NCI-H2196 (cell line): ENCODE measurements around the gene SENP5.

Experiments
- DNase-seq: peaks from one replicate; lab custom pipeline; 2025; ENCODE audit not compliant: unreplicated experiment; lab: John Stamatoyannopoulos, UW

The SENP5 gene

GRCh38 chr3:196967412-196968232, 99.9 kb downstream of the SENP5 start:
- DNase-seq, result no peak

GRCh38 chr3:196968233-196969133, 100.8 kb downstream of the SENP5 start, which contains the start of gene PIGZ:
PIGZ (minus strand) TSS chr3:196968833; CDS start chr3:196952031, 16,802 bp downstream.
- peak; percentile 73 for DNase-seq

DNA sequence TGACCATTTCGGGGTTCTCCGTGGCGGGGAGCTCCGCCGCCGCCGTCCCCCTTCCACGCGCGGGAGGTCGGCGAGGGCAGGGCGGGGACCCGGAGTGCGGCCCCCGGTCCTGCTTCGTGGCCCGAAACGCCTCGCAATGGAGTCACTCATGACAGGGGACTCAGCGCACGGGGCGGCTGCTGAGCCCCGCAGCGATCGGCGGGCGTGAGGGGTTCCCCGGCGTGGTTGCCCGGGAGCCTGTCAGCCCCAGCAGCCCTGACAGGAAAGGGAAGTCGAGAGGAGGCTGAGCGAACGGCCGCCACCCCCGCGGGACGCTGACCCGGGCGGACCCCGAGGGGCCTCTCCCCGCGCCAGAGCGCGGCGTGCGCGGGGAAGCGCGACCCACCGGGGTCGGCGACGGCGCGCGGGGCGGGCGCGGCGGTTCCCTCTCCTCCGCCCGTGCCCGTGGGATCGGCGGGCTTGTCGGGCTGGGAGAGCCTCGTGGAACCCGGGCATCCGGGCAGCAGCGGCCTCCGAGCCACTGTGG, 101.5 kb downstream of the SENP5 start:
- peak; percentile 43 for DNase-seq

DNA sequence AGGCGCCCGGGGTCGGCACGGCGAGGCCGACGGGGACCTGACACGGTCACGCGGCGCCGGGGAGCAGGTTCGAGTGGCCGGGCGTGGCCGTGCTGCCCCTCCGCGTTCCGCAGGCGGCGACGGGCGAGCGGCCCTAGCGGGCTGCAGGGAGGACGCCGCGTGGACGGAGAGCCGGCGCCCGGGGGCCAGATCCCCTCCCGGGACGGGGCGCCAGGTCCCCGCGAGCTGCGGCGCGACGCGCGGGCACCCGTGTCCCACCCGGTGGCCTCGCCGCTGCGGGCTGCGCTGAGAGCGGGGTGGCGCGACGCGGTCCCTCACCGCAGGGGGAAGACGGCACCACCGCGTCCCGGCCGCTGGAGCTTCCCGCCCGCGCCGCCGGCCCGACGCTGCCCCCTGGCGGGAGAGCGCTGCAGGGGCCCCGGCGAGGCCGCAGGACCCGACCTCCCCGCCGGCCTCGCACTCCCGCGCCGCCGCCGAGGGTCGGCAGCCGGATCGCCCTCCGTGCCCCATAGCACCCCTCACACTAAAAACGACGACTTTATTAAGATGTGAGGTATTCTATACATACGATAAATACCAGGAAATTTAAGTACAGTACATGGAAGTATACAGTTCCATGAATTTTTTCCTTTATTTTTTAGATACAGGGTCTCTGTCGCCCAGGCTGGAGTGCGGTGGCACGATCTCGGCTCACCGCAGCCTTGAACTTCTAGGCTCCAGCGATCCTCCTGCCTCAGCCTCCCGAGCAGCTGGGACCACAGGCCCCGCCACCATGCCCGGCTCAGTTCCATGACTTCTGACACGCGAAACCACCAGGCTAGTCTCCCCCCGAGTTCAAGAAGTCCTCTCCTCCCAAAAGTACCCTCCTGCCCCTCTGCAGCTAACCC, 102.2 kb downstream of the SENP5 start:
- DNase-seq, result peak; percentile 91

DNA sequence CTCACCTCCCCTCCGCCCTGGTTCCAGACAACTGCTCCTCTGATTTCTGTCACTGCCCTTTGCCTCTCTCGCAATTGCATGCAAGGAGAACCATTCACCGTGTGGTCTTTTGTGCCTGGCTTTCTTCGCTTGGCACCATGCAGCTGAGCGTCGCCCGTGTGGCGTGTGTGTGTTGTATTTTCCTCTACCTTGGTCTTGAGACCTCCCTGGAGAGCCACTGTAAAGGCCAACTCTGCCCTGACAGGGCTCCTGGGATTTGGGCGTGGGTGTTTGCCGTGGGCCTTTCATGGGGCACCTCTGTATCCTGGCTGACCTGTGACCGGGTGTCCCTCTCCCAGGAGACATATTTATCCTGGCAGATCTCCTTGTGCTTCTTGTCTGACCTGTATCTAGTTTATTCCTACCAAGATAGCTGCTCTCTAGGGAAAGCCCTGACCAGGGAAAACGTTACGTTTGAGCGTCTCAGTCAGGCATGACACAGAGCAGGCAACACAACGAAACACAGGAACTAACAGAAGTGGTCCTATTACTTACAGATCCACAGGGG, 102.9 kb downstream of the SENP5 start:
- DNase-seq, result no peak

GRCh38 chr3:196971094-196971698, 103.5 kb downstream of the SENP5 start:
- peak; percentile 63 for DNase-seq

- no peak for DNase-seq
These were observed 106.9 kb downstream of the SENP5 start for GRCh38 chr3:196974661-196975060.

DNA sequence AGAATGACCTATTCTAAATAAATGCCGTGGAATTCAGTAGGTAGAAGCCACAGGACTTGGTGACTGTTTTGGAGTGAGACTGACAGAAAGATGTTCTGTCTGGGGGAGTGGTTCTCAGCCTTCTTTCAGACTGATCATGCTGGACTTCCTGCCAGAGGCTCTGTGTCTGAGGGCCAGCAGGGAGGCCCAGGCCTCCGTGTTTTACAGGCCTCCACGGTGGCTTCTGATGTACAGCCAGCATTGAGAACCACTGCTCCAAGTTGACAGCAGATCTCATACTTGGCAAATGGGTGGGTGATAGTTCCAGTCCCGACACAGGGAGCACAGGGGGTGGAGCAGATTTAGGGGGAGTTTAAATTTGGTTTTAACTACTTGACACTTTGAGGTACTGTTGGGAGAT, 107.6 kb downstream of the SENP5 start:
- no peak for DNase-seq

- no peak for DNase-seq
These were observed 109.2 kb downstream of the SENP5 start for GRCh38 chr3:196976941-196977340.

- no peak for DNase-seq
These were observed 111.8 kb downstream of the SENP5 start for GRCh38 chr3:196979545-196979944.

- DNase-seq, result no peak
These were observed 113.9 kb downstream of the SENP5 start for GRCh38 chr3:196981657-196982056.

DNA sequence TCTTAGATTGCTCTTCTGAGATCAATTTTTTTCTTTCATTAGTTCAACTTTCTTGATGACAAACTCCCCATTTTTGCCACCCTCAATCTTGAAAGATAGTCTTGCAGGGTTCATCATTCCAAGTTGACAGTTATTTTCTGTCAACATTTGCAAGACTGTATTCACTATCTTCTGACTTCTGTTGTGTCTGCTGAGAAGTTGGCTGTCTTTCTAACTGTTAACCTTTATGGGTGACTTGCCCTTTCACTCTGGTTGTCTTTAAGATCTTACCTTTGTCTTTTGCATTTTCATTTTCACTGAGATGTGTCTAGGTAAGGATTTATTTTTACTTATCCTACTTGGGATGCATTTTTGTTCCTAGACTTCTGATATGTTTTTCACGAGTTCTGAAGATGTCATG, 115.5 kb downstream of the SENP5 start:
- DNase-seq, result no peak
